ENCODE measurements around the gene POLR2E.
A peak's percentile ranks its signal among the peaks of the same experiment; 100 is the strongest.

The POLR2E gene

DNA sequence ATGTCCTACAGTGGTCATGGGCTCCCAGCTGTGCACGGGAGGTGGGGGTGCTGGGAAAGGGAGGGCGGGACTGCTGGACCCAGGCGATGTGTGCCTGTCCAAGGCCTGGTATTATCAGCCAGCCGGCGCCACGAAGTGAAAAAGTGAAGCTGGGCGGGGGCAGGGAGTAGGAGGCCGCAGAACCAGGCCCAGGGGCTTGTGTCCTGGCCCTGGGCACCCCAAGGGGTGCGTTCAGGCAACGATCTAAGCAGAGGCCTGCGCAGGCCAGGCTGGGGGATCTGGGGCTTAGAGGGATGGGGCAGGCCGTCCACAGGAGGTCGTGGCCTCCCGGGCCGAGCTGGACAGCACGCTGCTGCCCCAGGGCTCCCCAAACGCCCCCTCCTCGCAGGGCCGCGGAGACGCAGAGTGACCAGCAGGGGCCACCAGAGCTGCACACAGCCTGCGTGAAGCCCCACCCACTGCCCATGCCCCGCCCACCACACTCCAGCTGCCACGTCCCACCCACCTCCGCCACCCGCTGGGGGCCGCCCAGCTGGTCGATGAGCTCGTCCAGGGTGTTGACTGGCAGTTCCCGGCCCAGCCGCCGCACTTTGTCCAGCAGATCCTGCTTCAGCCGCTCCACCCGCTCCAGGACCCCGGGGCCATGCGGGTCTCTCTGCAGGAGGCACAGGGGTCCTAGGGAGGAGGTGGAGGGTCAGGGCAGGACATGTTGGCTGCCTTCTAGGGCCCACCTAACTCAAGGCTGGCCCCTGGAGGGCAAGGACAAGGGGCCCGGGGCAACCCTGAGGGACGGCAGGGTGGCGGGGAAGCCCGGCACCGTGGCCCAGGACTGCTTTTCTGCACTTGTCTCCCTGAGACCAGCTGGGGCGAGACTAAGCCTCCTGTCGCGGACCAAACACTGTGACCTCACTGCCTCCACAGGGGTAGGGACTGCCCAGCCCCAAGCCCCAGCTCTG is 18.1 kb upstream of the POLR2E start:
- TF ChIP-seq, protein P1, sequence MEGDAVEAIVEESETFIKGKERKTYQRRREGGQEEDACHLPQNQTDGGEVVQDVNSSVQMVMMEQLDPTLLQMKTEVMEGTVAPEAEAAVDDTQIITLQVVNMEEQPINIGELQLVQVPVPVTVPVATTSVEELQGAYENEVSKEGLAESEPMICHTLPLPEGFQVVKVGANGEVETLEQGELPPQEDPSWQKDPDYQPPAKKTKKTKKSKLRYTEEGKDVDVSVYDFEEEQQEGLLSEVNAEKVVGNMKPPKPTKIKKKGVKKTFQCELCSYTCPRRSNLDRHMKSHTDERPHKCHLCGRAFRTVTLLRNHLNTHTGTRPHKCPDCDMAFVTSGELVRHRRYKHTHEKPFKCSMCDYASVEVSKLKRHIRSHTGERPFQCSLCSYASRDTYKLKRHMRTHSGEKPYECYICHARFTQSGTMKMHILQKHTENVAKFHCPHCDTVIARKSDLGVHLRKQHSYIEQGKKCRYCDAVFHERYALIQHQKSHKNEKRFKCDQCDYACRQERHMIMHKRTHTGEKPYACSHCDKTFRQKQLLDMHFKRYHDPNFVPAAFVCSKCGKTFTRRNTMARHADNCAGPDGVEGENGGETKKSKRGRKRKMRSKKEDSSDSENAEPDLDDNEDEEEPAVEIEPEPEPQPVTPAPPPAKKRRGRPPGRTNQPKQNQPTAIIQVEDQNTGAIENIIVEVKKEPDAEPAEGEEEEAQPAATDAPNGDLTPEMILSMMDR (IDR thresholded peaks at IDR 0.05) = peak; percentile 96
- TF ChIP-seq ZFX (IDR thresholded peaks at IDR 0.05; ENCODE audit: borderline replicate concordance) = no peak
- peak overlapping the region; percentile 98 for H3K27ac ChIP-seq

DNA sequence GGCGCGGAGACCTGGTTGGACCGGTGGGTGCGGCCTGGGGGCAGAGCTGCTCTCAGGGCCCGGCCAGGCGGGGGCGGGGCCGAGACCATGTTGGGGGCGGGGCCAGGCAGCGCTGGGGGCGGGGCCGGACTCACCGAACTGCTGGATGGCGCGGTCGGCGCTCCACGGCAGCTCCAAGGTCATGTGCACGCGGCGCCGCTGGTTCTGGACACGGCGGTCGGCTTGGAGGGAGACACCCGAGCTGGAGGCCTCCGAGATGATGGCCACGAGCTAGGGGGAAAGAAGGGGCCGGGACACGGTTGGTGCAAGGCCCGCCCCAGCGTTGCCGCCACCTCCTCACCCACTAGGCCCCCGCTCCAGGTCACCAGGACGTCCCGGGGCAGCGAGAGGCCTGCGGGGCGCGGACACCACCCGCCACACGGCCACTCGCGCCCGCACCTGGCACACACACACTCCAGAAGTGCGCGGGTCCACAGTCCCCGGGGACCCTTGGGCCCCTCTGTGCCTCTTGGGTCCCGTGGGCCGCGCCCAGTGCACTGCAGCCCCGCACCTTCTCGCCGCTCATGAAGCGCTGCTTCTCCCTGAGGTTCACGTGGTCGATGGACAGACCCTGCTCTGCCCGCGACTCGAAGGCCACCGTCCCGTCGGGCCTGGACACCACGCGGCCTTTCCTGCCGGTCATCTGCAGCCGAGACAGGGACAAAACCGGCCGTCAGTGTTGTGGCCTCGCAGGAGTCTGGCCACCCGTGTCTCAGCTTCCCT is 17.3 kb upstream of the POLR2E start:
- TF ChIP-seq ZFX (IDR thresholded peaks at IDR 0.05; ENCODE audit: borderline replicate concordance) = no peak
- TF ChIP-seq, protein P1 (IDR thresholded peaks at IDR 0.05) = no peak
- peak overlapping the region; percentile 98 for H3K27ac ChIP-seq

DNA sequence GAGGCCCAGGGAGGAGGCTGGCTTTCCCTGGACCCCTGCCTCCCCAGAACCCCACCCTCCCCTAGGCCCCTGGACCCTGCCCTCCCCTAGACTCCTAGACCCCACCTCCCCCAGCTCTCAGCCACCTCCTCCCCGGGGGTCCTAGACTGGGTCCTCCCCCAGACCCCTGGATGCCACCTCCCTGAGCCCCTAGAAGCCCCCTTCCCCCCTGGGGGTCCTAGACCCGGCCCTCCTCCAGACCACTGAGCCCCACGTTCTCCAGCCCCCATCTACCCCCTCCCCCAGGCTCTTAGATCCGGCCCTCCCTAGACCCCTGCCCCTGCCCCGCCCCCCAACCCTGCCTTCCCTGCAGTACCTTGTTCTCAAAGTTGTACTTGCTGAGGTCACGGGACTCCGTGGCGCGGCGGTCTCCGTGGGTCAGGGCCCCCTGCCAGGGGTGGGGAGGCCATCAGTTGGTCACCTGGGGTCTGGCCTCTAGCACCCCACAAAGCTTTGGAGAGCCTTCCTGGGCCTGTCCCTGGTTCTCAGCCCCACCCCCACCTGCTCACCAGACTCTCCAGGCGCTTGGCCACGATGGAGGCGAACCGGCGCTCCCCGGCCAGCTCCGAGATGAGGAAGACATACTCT is 16.6 kb upstream of the POLR2E start:
- H3K27ac ChIP-seq = peak overlapping the region; percentile 98

DNA sequence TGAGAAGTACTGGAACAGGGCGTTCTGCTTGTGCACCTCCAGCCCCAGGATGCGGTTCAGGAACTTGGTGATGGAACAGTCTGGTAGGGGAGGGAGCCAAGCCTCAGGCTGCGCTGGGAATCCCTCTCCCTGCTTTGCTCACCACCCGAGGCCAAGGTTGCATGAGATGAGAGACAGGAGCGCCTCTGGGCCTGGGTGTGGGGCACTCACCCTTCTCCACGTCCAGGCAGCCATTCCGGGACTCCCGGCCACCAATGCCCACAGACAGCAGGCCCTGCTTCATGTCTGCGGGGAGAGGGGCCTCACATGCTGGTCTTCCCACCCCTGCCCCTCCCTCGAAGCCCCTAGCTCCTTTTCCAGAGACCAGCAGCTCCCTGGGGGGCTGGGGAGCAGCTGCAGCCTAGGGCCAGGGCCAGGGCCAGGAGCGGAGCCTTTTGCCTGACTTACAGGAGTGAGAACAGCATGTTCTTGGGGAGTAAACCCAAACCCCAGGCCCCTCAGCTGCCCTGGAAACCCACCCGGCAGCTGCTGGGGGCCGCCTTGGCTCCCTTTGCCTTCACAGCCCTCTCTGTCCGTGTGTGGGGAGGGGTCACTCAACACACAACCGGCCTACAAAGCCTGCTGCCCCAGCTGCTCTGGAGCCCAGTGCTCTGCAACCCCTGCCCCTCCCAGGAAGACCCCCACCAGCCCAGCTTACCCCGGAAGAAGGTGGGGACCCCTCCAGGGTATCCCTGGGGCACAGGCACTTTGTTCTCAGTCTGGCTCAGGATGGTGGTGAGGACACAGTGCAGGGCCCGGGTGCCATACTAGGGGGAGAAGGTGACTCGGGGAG is 15.8 kb upstream of the POLR2E start:
- peak overlapping the region; percentile 98 for H3K27ac ChIP-seq
- TF ChIP-seq ZFX (IDR thresholded peaks at IDR 0.05; ENCODE audit: borderline replicate concordance) = no peak
- TF ChIP-seq, protein P1 (IDR thresholded peaks at IDR 0.05) = no peak

More for the DNA sequence above, 16.6 kb upstream of the POLR2E start:
- no peak for TF ChIP-seq ZFX (IDR thresholded peaks at IDR 0.05; ENCODE audit: borderline replicate concordance)
- TF ChIP-seq, protein P1 (IDR thresholded peaks at IDR 0.05) = no peak

DNA sequence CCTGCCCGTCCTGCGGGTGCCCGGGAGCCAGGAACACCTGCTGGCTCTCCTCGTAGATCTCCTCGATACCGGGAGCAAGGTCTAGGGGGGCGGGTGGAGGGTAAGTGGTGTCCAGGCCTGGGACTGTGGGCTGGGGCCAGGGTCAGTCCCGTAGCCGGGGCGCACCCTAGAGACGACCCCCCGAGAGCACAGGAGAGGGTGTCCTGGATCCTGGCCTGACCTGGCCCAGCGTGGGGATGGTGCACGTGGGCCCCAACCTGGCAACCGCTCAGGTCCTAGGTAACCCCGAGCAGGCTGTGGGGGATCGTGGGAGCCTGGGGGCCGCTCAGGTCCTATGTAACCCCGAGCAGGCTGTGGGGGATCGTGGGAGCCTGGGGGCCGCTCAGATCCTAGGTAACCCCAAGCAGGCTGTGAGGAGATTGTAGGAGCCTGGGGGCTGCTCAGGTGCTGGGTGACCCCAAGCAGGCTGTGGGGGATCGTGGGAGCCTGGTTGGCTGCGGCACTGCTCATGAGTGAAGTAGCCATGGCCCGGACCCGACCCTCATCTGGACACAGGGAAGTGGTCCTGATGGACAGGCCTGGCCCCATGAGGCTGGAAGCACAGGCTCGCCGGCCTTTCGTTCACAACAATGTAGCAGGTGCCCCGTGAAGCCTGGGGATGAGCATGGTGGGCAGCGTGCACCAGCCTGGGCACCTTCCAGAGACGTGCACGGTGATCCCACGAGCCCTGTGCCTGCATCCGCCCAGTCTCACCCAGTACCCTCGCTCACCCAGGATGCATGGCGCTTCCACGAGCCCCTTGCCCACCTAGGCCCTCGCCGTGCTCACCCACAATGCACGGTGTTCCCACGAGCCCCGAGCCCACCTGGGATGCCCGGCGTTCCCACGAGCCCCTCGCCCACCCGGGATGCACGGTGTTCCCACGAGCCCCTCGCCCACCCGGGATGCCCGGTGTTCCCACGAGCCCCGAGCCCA is 14.8 kb upstream of the POLR2E start:
- TF ChIP-seq ZFX (IDR thresholded peaks at IDR 0.05; ENCODE audit: borderline replicate concordance) = no peak
- TF ChIP-seq, protein P1 (IDR thresholded peaks at IDR 0.05) = no peak
- peak overlapping the region; percentile 98 for H3K27ac ChIP-seq

Data from 22Rv1 (cell line).